Left kidney (tissue), 2 donors: ENCODE results near the gene FBXO15. TPM values are rescaled to one million over a fixed set of nuclear protein-coding genes. Genes with fewer than 3 reads are reported as not detected.

Experiments
- DNase-seq: peaks from one replicate; pipeline ENCODE4 v3.0.0-alpha.2; 2013
- polyA plus RNA-seq: library from polyadenylated mRNA; unstranded; fragments of 120-200 nt; gene quantifications from one replicate; pipeline ENCODE4 v1.2.1, GENCODE V29; 2013; ENCODE audit not compliant: insufficient read length

FBXO15 gene
- polyA plus RNA-seq, 1 donor, result 6.5 TPM

DNA sequence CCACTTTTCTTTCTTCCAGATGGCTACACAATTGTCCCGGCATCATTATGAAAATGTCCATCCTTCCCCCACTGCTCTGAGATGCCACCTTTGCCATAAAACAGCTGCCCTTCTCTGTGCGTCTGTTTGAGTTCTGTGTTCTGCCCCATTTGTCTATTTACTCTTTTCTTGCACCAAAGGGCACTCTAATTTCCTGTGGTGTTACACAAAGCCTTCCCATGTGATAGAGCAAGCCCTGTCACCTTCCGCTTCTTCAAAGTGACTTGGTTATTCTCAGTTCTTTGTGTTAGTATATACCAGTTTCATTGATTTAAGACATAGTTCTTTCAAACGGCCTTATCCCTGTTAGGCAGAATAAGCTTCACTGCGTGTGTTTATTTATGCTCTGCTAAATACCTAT, 84.1 kb downstream of the FBXO15 start:
- DNase-seq, result no peak

- no peak for DNase-seq
These were observed 84.6 kb downstream of the FBXO15 start for GRCh38 chr18:74063023-74063422.

- no peak for DNase-seq
These were observed 85.6 kb downstream of the FBXO15 start for GRCh38 chr18:74062037-74062436.

GRCh38 chr18:74060579-74060978, 87.1 kb downstream of the FBXO15 start:
- no peak for DNase-seq

GRCh38 chr18:74050807-74051206, 96.8 kb downstream of the FBXO15 start:
- no peak for DNase-seq

- DNase-seq, result no peak
These were observed 106.9 kb downstream of the FBXO15 start for GRCh38 chr18:74040459-74041332.

GRCh38 chr18:74040008-74040407, 107.6 kb downstream of the FBXO15 start:
- no peak for DNase-seq

GRCh38 chr18:74029161-74029560, 118.5 kb downstream of the FBXO15 start:
- no peak for DNase-seq

Other genes starting within 250 kb of the FBXO15 start
- 73.7 TPM for gene TIMM21, start 689 bp upstream of the FBXO15 start, polyA plus RNA-seq
- 258 TPM for gene CYB5A, start 144.1 kb upstream of the FBXO15 start, polyA plus RNA-seq
- gene C18orf63, start 168.0 kb upstream of the FBXO15 start, polyA plus RNA-seq, result 0.55 TPM